Ovary (tissue), 9 donors: ENCODE data around the gene BTRC. TPM values are rescaled to one million over a fixed set of nuclear protein-coding genes. Genes with fewer than 3 reads are reported as not detected.

Experiments
- DNase-seq, 5 donors: peaks; one replicate each; pipeline ENCODE4 v3.0.0-alpha.2; 2019 to 2020
- H3K27ac ChIP-seq, 2 donors: fragments of 200-600 bp; one replicate each; pipeline versions ENCODE4 v1.5.1 to v1.8.0; 2019 to 2022
- H3K27me3 ChIP-seq: fragments of 200-600 bp; one replicate; pipeline ENCODE4 v1.8.0; 2022
- H3K36me3 ChIP-seq: fragments of 200-600 bp; sonication (generic); one replicate; pipeline ENCODE4 v1.5.1; 2019
- H3K4me1 ChIP-seq: one replicate; pipeline ENCODE4 v1.8.1; 2013; ENCODE audit warnings: mild to moderate bottlenecking, moderate library complexity; ENCODE audit not compliant: insufficient read depth
- H3K4me3 ChIP-seq: fragments of 200-600 bp; sonication (generic); one replicate; pipeline ENCODE4 v1.5.1; 2017
- H3K9me3 ChIP-seq, 2 donors: fragments of 200-600 bp in 1 of 2; sonication (generic) in 1 of 2; one replicate each; pipeline versions ENCODE4 v1.5.1 to v1.8.1; 2013 to 2019; ENCODE audit warnings: mild to moderate bottlenecking in 1 of 2, moderate library complexity in 1 of 2
- EP300 ChIP-seq: sonication (generic); formaldehyde crosslinking; IDR thresholded peaks from one replicate; pipeline ENCODE4 v1.6.1; 2017; ENCODE audit warnings: antibody characterized with exemption
- POLR2A ChIP-seq: fragments of 450-650 bp; IDR thresholded peaks from one replicate; pipeline ENCODE4 v1.6.1; 2017; ENCODE audit warnings: antibody characterized with exemption, mild to moderate bottlenecking, moderate library complexity
- WGBS, 3 donors: extraction: QIAGEN DNeasy Blood & Tissue Kit in 1 of 3; methylation state at CpG; one replicate each; pipeline versions ENCODE4 v1.1.5 to v1.1.7; 2013 to 2017; 5-methylcytosine and 5-hydroxymethylcytosine counted together
- intact Hi-C, 4 donors: fragments of 100-400 bp; cut with DNase I; formaldehyde crosslinking; loops; one replicate each; pipeline versions ENCODE4 v1.11.0 to v1.15.1; 2022 to 2023
- polyA plus RNA-seq, 2 donors: library from polyadenylated mRNA; stranded (reverse); fragments of 200-250 nt in 1 of 2; fragments of 350-450 nt in 1 of 2; fragmentation: Illumina TruSeq in 1 of 2; extraction: RNeasy Lipid Tissue Mini Kit (QIAGEN cat#74804) in 1 of 2; gene quantifications; one replicate each; pipeline ENCODE4 v1.2.3, GENCODE V29; 2013 to 2014
- total RNA-seq, 7 donors: library from RNA; depleted of rRNA in 2 of 7; stranded (reverse); fragments of >200 nt in 2 of 7; fragmentation: NEBNext Ultra II Directional in 3 of 7; extraction: Animal tissue kit (Norgen Biotek cat#: 25700) in 3 of 7; gene quantifications; one replicate each; pipeline versions ENCODE4 v1.1.0 to v1.2.4, GENCODE V29; 2016 to 2023
- TF ChIP-seq, protein P1 (sequence below), 3 donors: fragments of 450-650 bp in 2 of 3; fragments of 200-600 bp in 1 of 3; IDR thresholded peaks; one replicate each; pipeline versions ENCODE4 v1.5.1 to v1.8.0; 2016 to 2022; ENCODE audit warnings: antibody characterized with exemption in 3 of 3, mild to moderate bottlenecking in 1 of 3
- donor health status: DM: no; HTN: no; CAD: no; lungs with moderate emphysema.
- donor health status: DM: no; HTN: no; CAD: no.
- donor health status: Bipolar disorder and iron deficiency.
- donor health status: DM: yes; HTN: yes; CAD: no.
- donor health status: DM: no; HTN: no; CAD: no.
- donor health status: DM: yes; HTN: yes; CAD: no.

Gene BTRC
- total and polyA plus RNA-seq, 9 donors = 7.2 to 31.4 (median 26.2) TPM

DNA sequence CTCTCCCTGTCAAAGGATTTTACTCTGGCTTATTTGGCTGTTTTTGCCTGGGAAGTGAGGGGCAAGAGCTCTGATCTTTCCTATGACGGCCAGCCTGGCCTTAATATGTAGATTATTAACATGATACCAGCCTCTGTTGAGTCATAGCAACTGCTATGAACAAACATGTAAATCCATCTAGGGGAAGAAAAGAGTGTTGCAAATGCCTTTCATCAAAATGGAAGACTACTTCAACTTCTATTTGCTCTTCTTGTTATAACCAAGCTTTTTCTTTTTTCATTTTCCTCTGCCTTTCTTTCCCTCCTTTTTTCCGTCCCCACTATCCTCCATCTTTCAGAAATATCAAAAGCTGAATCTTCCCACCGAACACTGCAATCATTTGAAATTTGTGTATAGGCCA, 46.6 kb downstream of the BTRC start:
- no peaks in the 10 kb centered on the region for H3K27me3 ChIP-seq
- H3K9me3 ChIP-seq = no peaks in the 10 kb centered on the region
- DNase-seq = no peak
- no peak overlapping the region for H3K27ac ChIP-seq
- TF ChIP-seq, protein P1, sequence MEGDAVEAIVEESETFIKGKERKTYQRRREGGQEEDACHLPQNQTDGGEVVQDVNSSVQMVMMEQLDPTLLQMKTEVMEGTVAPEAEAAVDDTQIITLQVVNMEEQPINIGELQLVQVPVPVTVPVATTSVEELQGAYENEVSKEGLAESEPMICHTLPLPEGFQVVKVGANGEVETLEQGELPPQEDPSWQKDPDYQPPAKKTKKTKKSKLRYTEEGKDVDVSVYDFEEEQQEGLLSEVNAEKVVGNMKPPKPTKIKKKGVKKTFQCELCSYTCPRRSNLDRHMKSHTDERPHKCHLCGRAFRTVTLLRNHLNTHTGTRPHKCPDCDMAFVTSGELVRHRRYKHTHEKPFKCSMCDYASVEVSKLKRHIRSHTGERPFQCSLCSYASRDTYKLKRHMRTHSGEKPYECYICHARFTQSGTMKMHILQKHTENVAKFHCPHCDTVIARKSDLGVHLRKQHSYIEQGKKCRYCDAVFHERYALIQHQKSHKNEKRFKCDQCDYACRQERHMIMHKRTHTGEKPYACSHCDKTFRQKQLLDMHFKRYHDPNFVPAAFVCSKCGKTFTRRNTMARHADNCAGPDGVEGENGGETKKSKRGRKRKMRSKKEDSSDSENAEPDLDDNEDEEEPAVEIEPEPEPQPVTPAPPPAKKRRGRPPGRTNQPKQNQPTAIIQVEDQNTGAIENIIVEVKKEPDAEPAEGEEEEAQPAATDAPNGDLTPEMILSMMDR (IDR thresholded peaks at IDR 0.05) = no peak
- TF ChIP-seq POLR2A (no peak), EP300 (no peak)
- intact Hi-C loops = no loop called here
- H3K4me1 ChIP-seq = no peaks in the 10 kb centered on the region
- no peaks in the 10 kb centered on the region for H3K36me3 ChIP-seq
- no peak overlapping the region for H3K4me3 ChIP-seq
- WGBS, 3 donors = 88 to 95% (median 90%) methylated on average over 3 of the region's 3 CpGs

DNA sequence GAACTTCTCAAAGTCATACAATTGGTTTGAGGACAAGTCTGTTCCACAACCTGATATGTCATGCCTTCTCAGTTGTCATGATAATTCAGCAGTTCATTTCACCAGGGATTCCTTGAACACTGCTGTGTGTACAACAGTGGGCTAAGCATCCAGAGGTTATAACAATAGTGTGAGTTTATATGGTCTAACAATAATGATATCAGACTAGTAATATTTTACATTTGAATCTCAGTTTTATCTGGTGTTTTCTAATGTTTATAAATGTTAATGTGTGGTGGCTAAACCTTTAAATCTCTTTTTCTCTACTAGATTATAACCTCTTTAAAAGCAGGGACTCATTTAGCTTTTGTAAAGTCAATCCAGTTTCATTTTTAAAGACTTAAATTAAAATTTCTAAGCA, 48.7 kb downstream of the BTRC start:
- Histone ChIP-seq H3K36me3 (no peaks in the 10 kb centered on the region), H3K27ac (no peak overlapping the region), H3K27me3 (no peaks in the 10 kb centered on the region), H3K4me1 (no peaks in the 10 kb centered on the region), H3K9me3 (no peaks in the 10 kb centered on the region), H3K4me3 (no peak overlapping the region)
- intact Hi-C loops = no loop called here
- TF ChIP-seq, protein P1 (IDR thresholded peaks at IDR 0.05) = no peak
- TF ChIP-seq POLR2A (no peak), EP300 (no peak)
- DNase-seq = no peak

DNA sequence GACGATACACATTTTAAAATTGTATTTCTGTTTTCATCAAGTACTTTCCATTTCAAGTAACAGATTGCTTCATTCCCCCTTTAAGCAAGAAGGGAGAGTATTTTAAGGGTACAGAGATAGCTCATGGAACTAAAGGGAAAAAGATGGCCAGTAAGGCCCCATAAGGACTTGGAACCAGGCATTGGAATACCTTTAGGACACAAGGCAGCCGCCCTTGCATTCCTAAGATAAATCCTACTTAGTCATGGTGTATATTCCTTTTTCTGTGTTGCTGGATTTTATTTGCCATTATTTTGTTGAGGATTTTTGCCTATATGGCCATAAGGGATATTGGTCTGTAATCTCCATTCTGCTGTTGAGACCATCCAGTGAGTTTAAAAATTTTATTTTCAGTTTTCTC, 49.2 kb downstream of the BTRC start:
- intact Hi-C loops = no loop called here

DNA sequence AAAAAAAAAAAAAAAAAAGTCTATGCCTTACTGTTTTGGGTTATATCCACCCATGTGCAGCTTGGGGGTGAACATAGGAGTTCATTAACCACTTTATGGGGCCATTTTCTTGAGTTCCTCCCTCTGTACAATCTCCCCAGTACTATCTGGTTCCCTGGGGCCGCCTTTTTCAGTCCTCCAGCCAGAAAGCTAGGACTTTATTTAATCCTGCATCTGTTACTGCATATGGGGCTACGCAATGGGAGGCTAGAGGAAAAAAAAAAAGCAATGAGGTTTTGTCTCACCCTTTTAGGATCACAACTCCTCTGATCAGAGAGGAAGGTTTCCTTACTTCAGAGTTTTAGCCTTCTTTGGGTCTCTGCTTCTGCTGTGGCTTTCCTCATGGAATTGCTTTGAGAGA, 51.0 kb downstream of the BTRC start:
- H3K4me3 ChIP-seq = no peak overlapping the region
- H3K27me3 ChIP-seq = no peaks in the 10 kb centered on the region
- H3K36me3 ChIP-seq = no peaks in the 10 kb centered on the region
- TF ChIP-seq POLR2A = no peak
- H3K27ac ChIP-seq = no peak overlapping the region
- H3K4me1 ChIP-seq = no peaks in the 10 kb centered on the region
- intact Hi-C loops = no loop called here
- H3K9me3 ChIP-seq = no peaks in the 10 kb centered on the region
- WGBS, 3 donors = 94 to 100% (median 98%) methylated on average over 2 of the region's 2 CpGs
- DNase-seq = no peak

More for the DNA sequence above, 49.2 kb downstream of the BTRC start:
- DNase-seq = no peak
- Histone ChIP-seq H3K27ac (no peak overlapping the region), H3K4me3 (no peak overlapping the region), H3K9me3 (no peaks in the 10 kb centered on the region), H3K27me3 (no peaks in the 10 kb centered on the region), H3K4me1 (no peaks in the 10 kb centered on the region), H3K36me3 (no peaks in the 10 kb centered on the region)
- TF ChIP-seq, protein P1 (IDR thresholded peaks at IDR 0.05) = no peak
- TF ChIP-seq POLR2A = no peak
- TF ChIP-seq EP300 = no peak
- 83 to 91% (median 87%) methylated on average over 2 of the region's 2 CpGs for WGBS, 3 donors

DNA sequence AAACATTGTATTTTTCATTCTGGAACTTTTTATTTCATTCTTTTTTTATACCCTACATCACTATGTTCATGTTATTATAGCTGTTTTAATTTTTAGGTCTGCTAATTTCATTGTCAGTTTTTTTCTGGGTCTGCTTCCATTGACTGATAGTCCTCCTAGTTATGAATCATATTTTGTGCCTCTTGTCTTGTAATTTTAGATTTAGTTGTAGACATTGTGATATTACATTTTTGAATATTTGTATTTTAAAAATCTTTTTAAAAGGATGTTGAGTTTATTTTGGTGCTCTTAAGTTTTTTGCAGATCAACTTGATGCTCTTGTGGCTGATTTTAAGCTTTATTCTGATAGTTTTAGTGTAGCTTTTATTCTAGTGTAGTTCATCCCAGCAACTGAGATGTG, 57.6 kb downstream of the BTRC start:
- H3K4me3 ChIP-seq = no peak overlapping the region
- H3K9me3 ChIP-seq = no peaks in the 10 kb centered on the region
- no peaks in the 10 kb centered on the region for H3K27me3 ChIP-seq
- TF ChIP-seq EP300 = no peak
- no peak for TF ChIP-seq POLR2A
- TF ChIP-seq, protein P1 (IDR thresholded peaks at IDR 0.05) = no peak
- H3K4me1 ChIP-seq = no peaks in the 10 kb centered on the region
- intact Hi-C loops = no loop called here
- H3K27ac ChIP-seq = no peak overlapping the region
- no peaks in the 10 kb centered on the region for H3K36me3 ChIP-seq
- no peak for DNase-seq
